ENCODE results near the gene ATP8B2. TPM values are rescaled to one million over a fixed set of nuclear protein-coding genes. Genes with fewer than 3 reads are reported as not detected.
"Not testable (repeated sequence)": the region's sequence is repeated elsewhere in the genome, so short reads cannot be mapped to it uniquely, and the experiment has no call there.

ATP8B2 gene
- total RNA-seq = 38.7 TPM
- long read RNA-seq, partial matches to known transcripts = 0 of 1 reads
- long read RNA-seq, other reads (novel, unspliced or antisense) = 1 of 1 reads

GRCh38 chr1:154324669-154325582 is at the start of gene ATP8B2:
Gene ATP8B2, plus strand, starts transcription at chr1:154325525. Its CDS starts 2,617 bp downstream, at chr1:154328142.
- DNase-seq (ENCODE audit: low spot score) = no peak

GRCh38 chr1:154276797-154277196 is 48.5 kb upstream of the ATP8B2 start:
- DNase-seq (ENCODE audit: low spot score) = no peak

GRCh38 chr1:154287591-154287990 is 37.7 kb upstream of the ATP8B2 start:
- not testable (repeated sequence) for DNase-seq (ENCODE audit: low spot score)

GRCh38 chr1:154288661-154289060 is 36.7 kb upstream of the ATP8B2 start:
- no peak for DNase-seq (ENCODE audit: low spot score)

GRCh38 chr1:154290921-154291320 is 34.4 kb upstream of the ATP8B2 start:
- no peak for DNase-seq (ENCODE audit: low spot score)

GRCh38 chr1:154295408-154296235 is 29.7 kb upstream of the ATP8B2 start:
- no peak for DNase-seq (ENCODE audit: low spot score)

- no peak for DNase-seq (ENCODE audit: low spot score)
Observed at GRCh38 chr1:154301582-154301981, 23.7 kb upstream of the ATP8B2 start.

- DNase-seq (ENCODE audit: low spot score) = no peak
Observed at GRCh38 chr1:154304664-154305337, 20.5 kb upstream of the ATP8B2 start.

GRCh38 chr1:154306151-154306550 is 19.2 kb upstream of the ATP8B2 start:
- DNase-seq (ENCODE audit: low spot score) = no peak

- DNase-seq (ENCODE audit: low spot score) = not testable (repeated sequence)
Observed at GRCh38 chr1:154307670-154308270, 17.6 kb upstream of the ATP8B2 start.

GRCh38 chr1:154309136-154309535 is 16.2 kb upstream of the ATP8B2 start:
- not testable (repeated sequence) for DNase-seq (ENCODE audit: low spot score)

- not testable (repeated sequence) for DNase-seq (ENCODE audit: low spot score)
Observed at GRCh38 chr1:154312229-154313065, 12.9 kb upstream of the ATP8B2 start.

GRCh38 chr1:154313066-154313356 is 12.3 kb upstream of the ATP8B2 start:
- no peak for DNase-seq (ENCODE audit: low spot score)

GRCh38 chr1:154314226-154314625 is 11.1 kb upstream of the ATP8B2 start:
- DNase-seq (ENCODE audit: low spot score) = not testable (repeated sequence)

GRCh38 chr1:154316704-154317103 is 8.6 kb upstream of the ATP8B2 start:
- DNase-seq (ENCODE audit: low spot score) = no peak

GRCh38 chr1:154318386-154318785 is 6.9 kb upstream of the ATP8B2 start:
- DNase-seq (ENCODE audit: low spot score) = no peak

- DNase-seq (ENCODE audit: low spot score) = no peak
Observed at GRCh38 chr1:154320882-154321608, 4.3 kb upstream of the ATP8B2 start, which contains the start of gene AQP10. Gene AQP10, plus strand, starts transcription at chr1:154321093. Its CDS starts 63 bp downstream, at chr1:154321156.

GRCh38 chr1:154321609-154321934 is 3.8 kb upstream of the ATP8B2 start:
- not testable (repeated sequence) for DNase-seq (ENCODE audit: low spot score)

- no peak for DNase-seq (ENCODE audit: low spot score)
Observed at GRCh38 chr1:154323493-154323892, 1.8 kb upstream of the ATP8B2 start.
